Tibial nerve (tissue), 4 donors: Measurements from ENCODE around the gene MS4A10.

Experiments used
- CTCF ChIP-seq, 5 experiments: fragments of 200-600 bp in 3 of 5; fragments of 450-650 bp in 2 of 5; sonication (generic) in 3 of 5; IDR thresholded peaks; one replicate each; pipeline ENCODE4 v1.5.1; 2016 to 2019; ENCODE audit warnings: antibody characterized with exemption in 5 of 5, mild to moderate bottlenecking in 3 of 5, moderate library complexity in 2 of 5
- EP300 ChIP-seq, 2 donors: sonication (generic); formaldehyde crosslinking; IDR thresholded peaks; one replicate each; pipeline ENCODE4 v1.6.1; 2017; ENCODE audit warnings: antibody characterized with exemption in 2 of 2, mild to moderate bottlenecking in 1 of 2

- TF ChIP-seq CTCF (IDR thresholded peaks at IDR 0.05) (no peak), EP300 (IDR thresholded peaks at IDR 0.05) (no peak)
These were observed 59.1 kb downstream of the MS4A10 start for GRCh38 chr11:60844045-60844869.
